GM23338 (cell line): ENCODE results near the gene SPAG7.

Experiments
- CREB1 ChIP-seq: fragments of 250-450 bp; sonication (Bioruptor Pico); IDR thresholded peaks from 2 replicates; pipeline ENCODE4 v1.5.0; 2020; ENCODE audit warnings: low read depth, mild to moderate bottlenecking, moderate library complexity
- EZH2 ChIP-seq: fragments of 200-600 bp; sonication (generic); IDR thresholded peaks from one replicate; pipeline ENCODE4 v1.8.0; 2017; ENCODE audit warnings: antibody characterized with exemption, mild to moderate bottlenecking, low read depth; ENCODE audit not compliant: unreplicated experiment
- EZH2phosphoT487 ChIP-seq: fragments of 200-600 bp; sonication (generic); IDR thresholded peaks from one replicate; pipeline ENCODE4 v1.8.1; 2018; ENCODE audit warnings: antibody characterized with exemption; ENCODE audit not compliant: unreplicated experiment
- POLR2AphosphoS5 ChIP-seq: IDR thresholded peaks from 2 replicates; pipeline ENCODE4 v1.6.1; 2016; ENCODE audit warnings: antibody characterized with exemption, low read depth
- STAT1 ChIP-seq: IDR thresholded peaks from one replicate; pipeline ENCODE4 v1.6.1; 2016; ENCODE audit warnings: antibody characterized with exemption; ENCODE audit not compliant: unreplicated experiment
- TF ChIP-seq, protein P1 (sequence below), 2 experiments: fragments of 200-600 bp in 1 of 2; sonication (generic) in 1 of 2; conservative IDR thresholded peaks; 2 replicates each; pipeline versions ENCODE4 v1.5.1 to v1.6.1; 2016 to 2017; ENCODE audit warnings: antibody characterized with exemption in 2 of 2, low read depth in 2 of 2, mild to moderate bottlenecking in 2 of 2, moderate library complexity in 1 of 2
- TF ChIP-seq, protein P2 (sequence below): IDR thresholded peaks from 2 replicates; pipeline ENCODE4 v1.6.1; 2016; ENCODE audit warnings: antibody characterized with exemption

DNA sequence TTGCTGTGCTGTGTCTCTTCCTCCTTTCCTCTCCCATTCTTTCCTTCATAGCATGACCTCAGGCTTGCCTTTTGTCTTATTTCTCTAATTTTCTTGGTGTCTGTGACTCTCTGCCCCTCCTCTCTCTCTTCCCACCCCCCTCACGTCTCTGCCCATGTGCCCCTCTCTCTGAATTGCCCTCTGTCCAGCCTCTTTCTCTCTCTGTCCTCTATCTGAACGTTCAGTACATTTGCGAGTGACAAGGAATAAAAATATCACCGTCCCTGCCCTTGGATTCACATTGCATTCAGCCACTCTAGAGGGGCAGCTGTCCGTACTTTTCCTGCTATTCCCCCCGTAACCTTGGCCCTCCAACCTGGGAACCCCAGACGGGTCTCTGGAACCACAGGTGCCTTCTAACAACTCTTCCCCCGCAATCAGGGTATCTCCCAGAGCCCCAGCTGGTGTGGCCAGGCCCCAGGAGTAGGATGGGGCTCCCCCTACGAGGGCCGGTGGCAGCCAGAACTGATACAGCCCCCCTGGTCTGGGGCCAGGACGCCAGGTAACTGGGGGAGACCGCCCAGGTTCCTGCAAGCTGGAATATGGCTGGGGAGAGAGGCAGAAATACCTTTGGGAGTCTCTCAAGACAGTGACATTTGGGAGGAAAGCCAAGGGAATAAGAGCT is 31.9 kb upstream of the SPAG7 start:
- TF ChIP-seq, protein P1, sequence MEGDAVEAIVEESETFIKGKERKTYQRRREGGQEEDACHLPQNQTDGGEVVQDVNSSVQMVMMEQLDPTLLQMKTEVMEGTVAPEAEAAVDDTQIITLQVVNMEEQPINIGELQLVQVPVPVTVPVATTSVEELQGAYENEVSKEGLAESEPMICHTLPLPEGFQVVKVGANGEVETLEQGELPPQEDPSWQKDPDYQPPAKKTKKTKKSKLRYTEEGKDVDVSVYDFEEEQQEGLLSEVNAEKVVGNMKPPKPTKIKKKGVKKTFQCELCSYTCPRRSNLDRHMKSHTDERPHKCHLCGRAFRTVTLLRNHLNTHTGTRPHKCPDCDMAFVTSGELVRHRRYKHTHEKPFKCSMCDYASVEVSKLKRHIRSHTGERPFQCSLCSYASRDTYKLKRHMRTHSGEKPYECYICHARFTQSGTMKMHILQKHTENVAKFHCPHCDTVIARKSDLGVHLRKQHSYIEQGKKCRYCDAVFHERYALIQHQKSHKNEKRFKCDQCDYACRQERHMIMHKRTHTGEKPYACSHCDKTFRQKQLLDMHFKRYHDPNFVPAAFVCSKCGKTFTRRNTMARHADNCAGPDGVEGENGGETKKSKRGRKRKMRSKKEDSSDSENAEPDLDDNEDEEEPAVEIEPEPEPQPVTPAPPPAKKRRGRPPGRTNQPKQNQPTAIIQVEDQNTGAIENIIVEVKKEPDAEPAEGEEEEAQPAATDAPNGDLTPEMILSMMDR (conservative IDR thresholded peaks at IDR 0.05; ENCODE audit: low read depth in 2 of 2): no peak
- TF ChIP-seq EZH2phosphoT487: no peak
- no peak for TF ChIP-seq POLR2AphosphoS5
- TF ChIP-seq, protein P2, sequence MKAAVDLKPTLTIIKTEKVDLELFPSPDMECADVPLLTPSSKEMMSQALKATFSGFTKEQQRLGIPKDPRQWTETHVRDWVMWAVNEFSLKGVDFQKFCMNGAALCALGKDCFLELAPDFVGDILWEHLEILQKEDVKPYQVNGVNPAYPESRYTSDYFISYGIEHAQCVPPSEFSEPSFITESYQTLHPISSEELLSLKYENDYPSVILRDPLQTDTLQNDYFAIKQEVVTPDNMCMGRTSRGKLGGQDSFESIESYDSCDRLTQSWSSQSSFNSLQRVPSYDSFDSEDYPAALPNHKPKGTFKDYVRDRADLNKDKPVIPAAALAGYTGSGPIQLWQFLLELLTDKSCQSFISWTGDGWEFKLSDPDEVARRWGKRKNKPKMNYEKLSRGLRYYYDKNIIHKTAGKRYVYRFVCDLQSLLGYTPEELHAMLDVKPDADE: no peak
- TF ChIP-seq EZH2: no peak
- TF ChIP-seq STAT1: no peak
- TF ChIP-seq CREB1 (CRISPR knock-in tag): no peak
